GM23338 (cell line): ENCODE measurements around the gene AVP. TPM values are rescaled to one million over a fixed set of nuclear protein-coding genes. Genes with fewer than 3 reads are reported as not detected.
A peak's percentile ranks its signal among the peaks of the same experiment; 100 is the strongest.

Experiments used
- ATAC-seq: fragments of 200-7000 bp; cut with Tn5 transposase; 3 replicates; pipeline ENCODE4 v1.9.1; 2020
- DNase-seq: peaks from one replicate; pipeline ENCODE4 v3.0.0-alpha.2; 2015; ENCODE audit warnings: low spot score
- H2AFZ ChIP-seq: fragments of 200-600 bp; sonication (generic); 2 replicates; pipeline ENCODE4 v1.8.0; 2016; ENCODE audit warnings: antibody characterized with exemption, mild to moderate bottlenecking, moderate library complexity
- H3F3A ChIP-seq: fragments of 200-600 bp; sonication (generic); replicated peaks from 2 replicates; pipeline ENCODE4 v1.8.0; 2017; ENCODE audit warnings: antibody characterized with exemption, mixed run types, low read depth
- H3K27ac ChIP-seq: fragments of 200-600 bp; sonication (generic); 2 replicates; pipeline ENCODE4 v1.6.1; 2016; ENCODE audit warnings: low read depth
- H3K27me3 ChIP-seq: fragments of 200-600 bp; sonication (generic); 2 replicates; pipeline ENCODE4 v1.8.0; 2016; ENCODE audit warnings: mild to moderate bottlenecking, mixed run types, moderate library complexity; ENCODE audit not compliant: insufficient read depth
- H3K36me3 ChIP-seq: fragments of 200-600 bp; sonication (generic); 2 replicates; pipeline ENCODE4 v1.8.0; 2016; ENCODE audit warnings: mild to moderate bottlenecking; ENCODE audit not compliant: insufficient read depth
- H3K4me1 ChIP-seq: fragments of 200-600 bp; sonication (generic); 2 replicates; pipeline ENCODE4 v1.8.0; 2016; ENCODE audit warnings: mild to moderate bottlenecking, moderate library complexity; ENCODE audit not compliant: insufficient read depth
- H3K4me2 ChIP-seq: fragments of 200-600 bp; sonication (generic); 2 replicates; pipeline ENCODE4 v1.7.1; 2017; ENCODE audit warnings: mixed run types
- H3K4me3 ChIP-seq: fragments of 200-600 bp; sonication (generic); 2 replicates; pipeline ENCODE4 v1.6.1; 2016; ENCODE audit warnings: mixed run types
- H3K79me2 ChIP-seq: fragments of 200-600 bp; sonication (generic); replicated peaks from 2 replicates; pipeline ENCODE4 v1.8.0; 2017; ENCODE audit warnings: mild to moderate bottlenecking; ENCODE audit not compliant: insufficient read depth
- H3K9me2 ChIP-seq: fragments of 200-600 bp; sonication (generic); 2 replicates; pipeline ENCODE4 v1.8.0; 2017; ENCODE audit not compliant: insufficient read depth
- H4K20me1 ChIP-seq: fragments of 200-600 bp; sonication (generic); replicated peaks from 2 replicates; pipeline ENCODE4 v1.8.0; 2017; ENCODE audit warnings: mild to moderate bottlenecking; ENCODE audit not compliant: insufficient read depth
- H3K27ac Mint-ChIP-seq: 2 replicates; pipeline ENCODE4 v1.8.0; 2020; ENCODE audit warnings: inconsistent platforms, mild to moderate bottlenecking, moderate library complexity, mixed read lengths
- H3K27me3 Mint-ChIP-seq: 3 replicates; pipeline ENCODE4 v1.8.0; 2022; ENCODE audit warnings: low read depth, mild to moderate bottlenecking, moderate library complexity, mixed read lengths, inconsistent platforms; ENCODE audit not compliant: insufficient read depth, poor library complexity
- H3K36me3 Mint-ChIP-seq: 3 replicates; pipeline ENCODE4 v1.8.0; 2021; ENCODE audit warnings: low read depth, mild to moderate bottlenecking, inconsistent platforms, moderate library complexity, mixed read lengths
- H3K4me1 Mint-ChIP-seq: 3 replicates; pipeline ENCODE4 v1.8.0; 2020; ENCODE audit warnings: mild to moderate bottlenecking, inconsistent platforms, mixed read lengths
- H3K4me3 Mint-ChIP-seq: 3 replicates; pipeline ENCODE4 v1.8.0; 2021; ENCODE audit warnings: moderate library complexity, mild to moderate bottlenecking, inconsistent platforms, mixed read lengths
- H3K9me3 Mint-ChIP-seq: 3 replicates; pipeline ENCODE4 v1.8.0; 2020; ENCODE audit warnings: moderate library complexity, mild to moderate bottlenecking, inconsistent platforms, mixed read lengths
- CREB1 ChIP-seq: fragments of 250-450 bp; sonication (Bioruptor Pico); IDR thresholded peaks from 2 replicates; pipeline ENCODE4 v1.5.0; 2020; ENCODE audit warnings: low read depth, mild to moderate bottlenecking, moderate library complexity
- CTCF ChIP-seq, 2 experiments: fragments of 200-600 bp in 1 of 2; sonication (generic) in 1 of 2; conservative IDR thresholded peaks; 2 replicates each; pipeline versions ENCODE4 v1.5.1 to v1.6.1; 2016 to 2017; ENCODE audit warnings: antibody characterized with exemption in 2 of 2, low read depth in 2 of 2, mild to moderate bottlenecking in 2 of 2, moderate library complexity in 1 of 2
- EZH2 ChIP-seq: fragments of 200-600 bp; sonication (generic); IDR thresholded peaks from one replicate; pipeline ENCODE4 v1.8.0; 2017; ENCODE audit warnings: antibody characterized with exemption, mild to moderate bottlenecking, low read depth; ENCODE audit not compliant: unreplicated experiment
- JUNB ChIP-seq: IDR thresholded peaks from one replicate; pipeline ENCODE4 v1.6.1; 2016; ENCODE audit warnings: antibody characterized with exemption; ENCODE audit not compliant: unreplicated experiment
- NANOG ChIP-seq: IDR thresholded peaks from 2 replicates; pipeline ENCODE4 v1.6.1; 2016; ENCODE audit warnings: antibody characterized with exemption, borderline replicate concordance
- POLR2AphosphoS5 ChIP-seq: IDR thresholded peaks from 2 replicates; pipeline ENCODE4 v1.6.1; 2016; ENCODE audit warnings: antibody characterized with exemption, low read depth
- REST ChIP-seq: IDR thresholded peaks from one replicate; pipeline ENCODE4 v1.6.1; 2018; ENCODE audit warnings: antibody characterized with exemption; ENCODE audit not compliant: unreplicated experiment
- STAT1 ChIP-seq: IDR thresholded peaks from one replicate; pipeline ENCODE4 v1.6.1; 2016; ENCODE audit warnings: antibody characterized with exemption; ENCODE audit not compliant: unreplicated experiment
- ZNF114 ChIP-seq: fragments of 250-450 bp; sonication (Bioruptor Pico); IDR thresholded peaks from 2 replicates; pipeline ENCODE4 v1.5.0; 2020; ENCODE audit warnings: mild to moderate bottlenecking, moderate library complexity
- polyA plus RNA-seq: library from polyadenylated mRNA; unstranded; fragments of >200 nt; fragmentation: Nextera tagmentation; extraction: Ambion mirVana; gene quantifications from 2 replicates; pipeline ENCODE4 v1.2.1, GENCODE V29; 2016
- total RNA-seq: library from RNA; depleted of rRNA; stranded (reverse); fragments of >200 nt; shearing (Covaris generic); gene quantifications from 2 replicates; pipeline ENCODE4 v1.2.3, GENCODE V29; 2014

AVP gene
- total and polyA plus RNA-seq, 2 experiments from 2014 or later, result 0.60 TPM; not detected in 1

- no peaks in the 10 kb centered on the region for H4K20me1 ChIP-seq
- Mint-ChIP-seq H3K4me3 (no peak overlapping the region), H3K4me1 (peaks cover 8% of the 10 kb centered on the region), H3K27ac (no peak overlapping the region), H3K27me3 (peaks cover 12% of the 10 kb centered on the region), H3K36me3 (no peaks in the 10 kb centered on the region), H3K9me3 (no peaks in the 10 kb centered on the region)
- H3K4me3 ChIP-seq, result no peak overlapping the region
- no peaks in the 10 kb centered on the region for H3K36me3 ChIP-seq
- no peaks in the 10 kb centered on the region for H3K4me1 ChIP-seq
- no peak overlapping the region for H2AFZ ChIP-seq
- TF ChIP-seq POLR2AphosphoS5, result no peak
- H3F3A ChIP-seq, result no peaks in the 10 kb centered on the region
- no peak for DNase-seq
- H3K4me2 ChIP-seq, result no peak overlapping the region
- H3K27ac ChIP-seq, result no peak overlapping the region
- ATAC-seq, result no peak
- no peaks in the 10 kb centered on the region for H3K27me3 ChIP-seq
- H3K79me2 ChIP-seq, result no peaks in the 10 kb centered on the region
- H3K9me2 ChIP-seq, result no peaks in the 10 kb centered on the region
Observed at GRCh38 chr20:3109350-3110302, 25.1 kb upstream of the AVP start.

- H3K4me1 ChIP-seq, result no peaks in the 10 kb centered on the region
- no peaks in the 10 kb centered on the region for H3K27me3 ChIP-seq
- no peaks in the 10 kb centered on the region for H3F3A ChIP-seq
- Mint-ChIP-seq H3K27ac (0 out of 2 replicates have a peak overlapping the region, but pooled peaks have one; percentile 83), H3K9me3 (no peaks in the 10 kb centered on the region), H3K27me3 (peaks cover 8% of the 10 kb centered on the region), H3K4me1 (peaks cover 12% of the 10 kb centered on the region), H3K36me3 (no peaks in the 10 kb centered on the region), H3K4me3 (no peak overlapping the region)
- no peak overlapping the region for H3K4me2 ChIP-seq
- H3K36me3 ChIP-seq, result no peaks in the 10 kb centered on the region
- ATAC-seq, result no peak
- H4K20me1 ChIP-seq, result no peaks in the 10 kb centered on the region
- no peak overlapping the region for H3K27ac ChIP-seq
- H3K9me2 ChIP-seq, result no peaks in the 10 kb centered on the region
- no peak overlapping the region for H3K4me3 ChIP-seq
- DNase-seq, result no peak
- H3K79me2 ChIP-seq, result no peaks in the 10 kb centered on the region
- H2AFZ ChIP-seq, result no peak overlapping the region
- TF ChIP-seq EZH2 (no peak), STAT1 (no peak), CREB1 (no peak), JUNB (no peak), ZNF114 (CRISPR knock-in tag) (no peak), CTCF (conservative IDR thresholded peaks at IDR 0.05; ENCODE audit: low read depth in 2 of 2) (no peak), NANOG (no peak), REST (no peak)
Observed at GRCh38 chr20:3107464-3108025, 23.0 kb upstream of the AVP start.
